ENCODE data around the gene FHOD3.

- TF ChIP-seq REST (IDR thresholded peaks at IDR 0.05; ENCODE audit: low read depth): no peak
- no peak for TF ChIP-seq CEBPB (IDR thresholded peaks at IDR 0.05)
- TF ChIP-seq RAD21 (IDR thresholded peaks at IDR 0.05; ENCODE audit: low read depth): no peak
- TF ChIP-seq EP300 (IDR thresholded peaks at IDR 0.05; ENCODE audit: borderline replicate concordance): no peak
- TF ChIP-seq EGR1 (IDR thresholded peaks at IDR 0.05): no peak
- TF ChIP-seq YY1 (IDR thresholded peaks at IDR 0.05; ENCODE audit: low read depth): no peak
- TF ChIP-seq, protein P1, sequence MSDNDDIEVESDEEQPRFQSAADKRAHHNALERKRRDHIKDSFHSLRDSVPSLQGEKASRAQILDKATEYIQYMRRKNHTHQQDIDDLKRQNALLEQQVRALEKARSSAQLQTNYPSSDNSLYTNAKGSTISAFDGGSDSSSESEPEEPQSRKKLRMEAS (IDR thresholded peaks at IDR 0.05): no peak
- TF ChIP-seq FOXM1 (IDR thresholded peaks at IDR 0.05; ENCODE audit: borderline replicate concordance, low read depth): no peak
- TF ChIP-seq TAF1 (IDR thresholded peaks at IDR 0.05; ENCODE audit: low read depth): no peak
- TF ChIP-seq CREB1 (IDR thresholded peaks at IDR 0.05; ENCODE audit: low read depth): no peak
- TF ChIP-seq TEAD4 (IDR thresholded peaks at IDR 0.05): no peak
- TF ChIP-seq, protein P2, sequence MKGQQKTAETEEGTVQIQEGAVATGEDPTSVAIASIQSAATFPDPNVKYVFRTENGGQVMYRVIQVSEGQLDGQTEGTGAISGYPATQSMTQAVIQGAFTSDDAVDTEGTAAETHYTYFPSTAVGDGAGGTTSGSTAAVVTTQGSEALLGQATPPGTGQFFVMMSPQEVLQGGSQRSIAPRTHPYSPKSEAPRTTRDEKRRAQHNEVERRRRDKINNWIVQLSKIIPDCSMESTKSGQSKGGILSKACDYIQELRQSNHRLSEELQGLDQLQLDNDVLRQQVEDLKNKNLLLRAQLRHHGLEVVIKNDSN (IDR thresholded peaks at IDR 0.05): no peak
These were observed 190.6 kb downstream of the FHOD3 start for GRCh38 chr18:36488131-36488530.

Measured in Ishikawa (cell line).